Measurements from ENCODE around the gene FAAP24.
"Not testable (repeated sequence)": the region's sequence is repeated elsewhere in the genome, so short reads cannot be mapped to it uniquely, and the experiment has no call there.

DNA sequence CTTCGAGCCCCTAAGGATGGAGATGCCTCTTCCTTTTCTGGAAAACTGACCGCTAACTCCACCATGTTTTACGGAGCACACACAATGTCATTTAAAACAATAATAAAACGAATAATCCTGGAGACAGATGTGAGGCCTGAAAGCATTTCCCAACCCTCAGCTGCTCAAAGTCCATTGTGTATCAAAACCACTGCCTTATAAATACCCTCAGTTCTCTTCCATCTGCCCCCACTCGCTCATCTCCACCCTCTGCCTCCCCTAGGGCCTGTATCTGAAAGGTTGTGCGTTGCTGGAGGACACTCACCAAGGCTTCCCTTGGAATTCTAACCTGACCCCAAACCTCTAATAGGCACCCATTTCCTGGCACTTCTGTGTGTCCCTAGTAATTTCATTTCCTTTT is 10.4 kb downstream of the FAAP24 start:
- TF ChIP-seq, protein P1, sequence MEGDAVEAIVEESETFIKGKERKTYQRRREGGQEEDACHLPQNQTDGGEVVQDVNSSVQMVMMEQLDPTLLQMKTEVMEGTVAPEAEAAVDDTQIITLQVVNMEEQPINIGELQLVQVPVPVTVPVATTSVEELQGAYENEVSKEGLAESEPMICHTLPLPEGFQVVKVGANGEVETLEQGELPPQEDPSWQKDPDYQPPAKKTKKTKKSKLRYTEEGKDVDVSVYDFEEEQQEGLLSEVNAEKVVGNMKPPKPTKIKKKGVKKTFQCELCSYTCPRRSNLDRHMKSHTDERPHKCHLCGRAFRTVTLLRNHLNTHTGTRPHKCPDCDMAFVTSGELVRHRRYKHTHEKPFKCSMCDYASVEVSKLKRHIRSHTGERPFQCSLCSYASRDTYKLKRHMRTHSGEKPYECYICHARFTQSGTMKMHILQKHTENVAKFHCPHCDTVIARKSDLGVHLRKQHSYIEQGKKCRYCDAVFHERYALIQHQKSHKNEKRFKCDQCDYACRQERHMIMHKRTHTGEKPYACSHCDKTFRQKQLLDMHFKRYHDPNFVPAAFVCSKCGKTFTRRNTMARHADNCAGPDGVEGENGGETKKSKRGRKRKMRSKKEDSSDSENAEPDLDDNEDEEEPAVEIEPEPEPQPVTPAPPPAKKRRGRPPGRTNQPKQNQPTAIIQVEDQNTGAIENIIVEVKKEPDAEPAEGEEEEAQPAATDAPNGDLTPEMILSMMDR (conservative IDR thresholded peaks at IDR 0.05), result not testable (repeated sequence)
- TF ChIP-seq ZFX (IDR thresholded peaks at IDR 0.05), result not testable (repeated sequence)
